HG03571 (cell line): ENCODE measurements around the gene PRSS56.

Experiments
- ATAC-seq: cut with Tn5 transposase; IDR thresholded peaks from one replicate; pipeline ENCODE4 v1.9.1; 2021; ENCODE audit not compliant: unreplicated experiment

PRSS56 gene

GRCh38 chr2:232519581-232520438 lies at the start of gene PRSS56:
PRSS56 (plus strand) TSS chr2:232520388; CDS start chr2:232520599, 211 bp downstream.
- ATAC-seq, result no peak

GRCh38 chr2:232473467-232473890 lies 46.7 kb upstream of the PRSS56 start:
- ATAC-seq, result no peak

GRCh38 chr2:232476045-232476444 lies 44.1 kb upstream of the PRSS56 start:
- ATAC-seq, result no peak

- no peak for ATAC-seq
These were observed 43.4 kb upstream of the PRSS56 start for GRCh38 chr2:232476791-232477190.

- no peak for ATAC-seq
These were observed 42.3 kb upstream of the PRSS56 start for GRCh38 chr2:232477751-232478510.

GRCh38 chr2:232478571-232479340 lies 41.4 kb upstream of the PRSS56 start:
- ATAC-seq, result no peak

GRCh38 chr2:232479341-232480200 lies 40.6 kb upstream of the PRSS56 start:
- no peak for ATAC-seq

GRCh38 chr2:232480201-232481190 lies 39.7 kb upstream of the PRSS56 start:
- no peak for ATAC-seq

- ATAC-seq, result no peak
These were observed 38.7 kb upstream of the PRSS56 start for GRCh38 chr2:232481322-232482140.

- ATAC-seq, result no peak
These were observed 37.6 kb upstream of the PRSS56 start for GRCh38 chr2:232482301-232483238.

GRCh38 chr2:232483311-232483922 lies 36.8 kb upstream of the PRSS56 start:
- ATAC-seq, result no peak

GRCh38 chr2:232483923-232484627 lies 36.1 kb upstream of the PRSS56 start:
- ATAC-seq, result no peak

GRCh38 chr2:232484628-232485347 lies 35.4 kb upstream of the PRSS56 start:
- ATAC-seq, result no peak

GRCh38 chr2:232485348-232485756 lies 34.8 kb upstream of the PRSS56 start:
- ATAC-seq, result no peak

- no peak for ATAC-seq
These were observed 34.2 kb upstream of the PRSS56 start for GRCh38 chr2:232485757-232486557.
